ENCODE measurements around the gene PIEZO1. TPM values are rescaled to one million over a fixed set of nuclear protein-coding genes. Genes with fewer than 3 reads are reported as not detected.
"Not testable (repeated sequence)": the region's sequence is repeated elsewhere in the genome, so short reads cannot be mapped to it uniquely, and the experiment has no call there.

Gene PIEZO1
- total RNA-seq, 2 donors from 2014 or later, result 84.1 to 97.0 TPM

GRCh38 chr16:88672776-88673175 is 112.2 kb downstream of the PIEZO1 start:
- H3K27ac ChIP-seq (ENCODE audit: low read depth, low read length), result no peak overlapping the region
- Mint-ChIP-seq H3K36me3 (ENCODE audit: low read depth) (peaks cover 18% of the 10 kb centered on the region), H3K4me3 (no peak overlapping the region), H3K9me3 (peaks cover 2% of the 10 kb centered on the region), H3K27ac (no peak overlapping the region), H3K27me3 (ENCODE audit: insufficient read depth) (no peaks in the 10 kb centered on the region), H3K4me1 (no peaks in the 10 kb centered on the region)
- H3K9me3 ChIP-seq (ENCODE audit: control insufficient read depth, low read length), result no peaks in the 10 kb centered on the region
- TF ChIP-seq CTCF (conservative IDR thresholded peaks at IDR 0.05), result peak; percentile 77
- H3K4me3 ChIP-seq (ENCODE audit: low read length), result no peak overlapping the region
- peak; percentile 88 for DNase-seq
- 34 to 39% methylated on average over 5 to 11 of the region's 11 CpGs for WGBS, 2 experiments (ENCODE audit: insufficient coverage in 1 of 2, insufficient read length in 1 of 2)
- H3K9ac ChIP-seq (ENCODE audit: extremely low read depth, low read length, poor library complexity, severe bottlenecking), result no peak overlapping the region
- H3K27me3 ChIP-seq (ENCODE audit: control insufficient read depth, insufficient read depth, low read length, poor library complexity, severe bottlenecking), result no peaks in the 10 kb centered on the region
- H3K4me1 ChIP-seq (ENCODE audit: control insufficient read depth, insufficient read depth, low read length), result no peaks in the 10 kb centered on the region
- peaks cover 8% of the 10 kb centered on the region for H3K36me3 ChIP-seq (ENCODE audit: control insufficient read depth, insufficient read depth, low read length)

- Mint-ChIP-seq H3K27ac (peak overlapping the region; percentile 30), H3K4me3 (no peak overlapping the region), H3K4me1 (no peaks in the 10 kb centered on the region), H3K9me3 (peaks cover 2% of the 10 kb centered on the region), H3K36me3 (ENCODE audit: low read depth) (peaks cover 22% of the 10 kb centered on the region), H3K27me3 (ENCODE audit: insufficient read depth) (no peaks in the 10 kb centered on the region)
- no peak for TF ChIP-seq CTCF (conservative IDR thresholded peaks at IDR 0.05)
- Histone ChIP-seq H3K4me1 (ENCODE audit: control insufficient read depth, insufficient read depth, low read length) (no peaks in the 10 kb centered on the region), H3K9me3 (ENCODE audit: control insufficient read depth, low read length) (no peaks in the 10 kb centered on the region), H3K9ac (ENCODE audit: extremely low read depth, low read length, poor library complexity, severe bottlenecking) (no peak overlapping the region), H3K4me3 (ENCODE audit: low read length) (no peak overlapping the region), H3K36me3 (ENCODE audit: control insufficient read depth, insufficient read depth, low read length) (peaks cover 8% of the 10 kb centered on the region), H3K27ac (ENCODE audit: low read depth, low read length) (no peak overlapping the region), H3K27me3 (ENCODE audit: control insufficient read depth, insufficient read depth, low read length, poor library complexity, severe bottlenecking) (no peaks in the 10 kb centered on the region)
- 93 to 98% methylated on average over 18 to 23 of the region's 23 CpGs for WGBS, 2 experiments (ENCODE audit: insufficient coverage in 1 of 2, insufficient read length in 1 of 2)
- DNase-seq, result no peak
Observed at GRCh38 chr16:88671806-88672205, 113.2 kb downstream of the PIEZO1 start.

GRCh38 chr16:88669980-88670379 is 115.0 kb downstream of the PIEZO1 start:
- H3K9ac ChIP-seq (ENCODE audit: extremely low read depth, low read length, poor library complexity, severe bottlenecking), result no peak overlapping the region
- no peaks in the 10 kb centered on the region for H3K27me3 ChIP-seq (ENCODE audit: control insufficient read depth, insufficient read depth, low read length, poor library complexity, severe bottlenecking)
- H3K36me3 ChIP-seq (ENCODE audit: control insufficient read depth, insufficient read depth, low read length), result peaks cover 14% of the 10 kb centered on the region
- peaks cover 25% of the 10 kb centered on the region for H3K36me3 Mint-ChIP-seq (ENCODE audit: low read depth)
- no peak overlapping the region for H3K27ac Mint-ChIP-seq
- no peak for TF ChIP-seq CTCF (conservative IDR thresholded peaks at IDR 0.05)
- DNase-seq, result no peak
- no peak overlapping the region for H3K27ac ChIP-seq (ENCODE audit: low read depth, low read length)
- WGBS, 2 experiments (ENCODE audit: insufficient coverage in 1 of 2, insufficient read length in 1 of 2), result 94 to 97% methylated on average over 7 to 8 of the region's 10 CpGs
- H3K9me3 ChIP-seq (ENCODE audit: control insufficient read depth, low read length), result no peaks in the 10 kb centered on the region
- H3K4me3 ChIP-seq (ENCODE audit: low read length), result no peak overlapping the region
- peaks cover 2% of the 10 kb centered on the region for H3K9me3 Mint-ChIP-seq
- H3K4me1 Mint-ChIP-seq, result no peaks in the 10 kb centered on the region
- no peaks in the 10 kb centered on the region for H3K27me3 Mint-ChIP-seq (ENCODE audit: insufficient read depth)
- H3K4me1 ChIP-seq (ENCODE audit: control insufficient read depth, insufficient read depth, low read length), result no peaks in the 10 kb centered on the region
- no peak overlapping the region for H3K4me3 Mint-ChIP-seq

- not testable (repeated sequence) for H3K4me3 Mint-ChIP-seq; H3K9me3 ChIP-seq (ENCODE audit: control insufficient read depth, low read length); DNase-seq; H3K9me3 Mint-ChIP-seq; H3K4me1 Mint-ChIP-seq; H3K27me3 ChIP-seq (ENCODE audit: control insufficient read depth, insufficient read depth, low read length, poor library complexity, severe bottlenecking); H3K9ac ChIP-seq (ENCODE audit: extremely low read depth, low read length, poor library complexity, severe bottlenecking); H3K4me1 ChIP-seq (ENCODE audit: control insufficient read depth, insufficient read depth, low read length); H3K27me3 Mint-ChIP-seq (ENCODE audit: insufficient read depth); H3K4me3 ChIP-seq (ENCODE audit: low read length); H3K27ac ChIP-seq (ENCODE audit: low read depth, low read length); H3K27ac Mint-ChIP-seq
- H3K36me3 ChIP-seq (ENCODE audit: control insufficient read depth, insufficient read depth, low read length), result peaks cover 17% of the 10 kb centered on the region
- 90 to 100% methylated on average over 1 to 5 of the region's 8 CpGs for WGBS, 2 experiments (ENCODE audit: insufficient coverage in 1 of 2, insufficient read length in 1 of 2)
- peaks cover 25% of the 10 kb centered on the region for H3K36me3 Mint-ChIP-seq (ENCODE audit: low read depth)
Observed at GRCh38 chr16:88669493-88669892, 115.5 kb downstream of the PIEZO1 start.

Data from endodermal cell (in vitro differentiated cells).